Right lobe of liver (tissue), 4 donors: ENCODE results near the gene DCPS.
A peak's percentile ranks its signal among the peaks of the same experiment; 100 is the strongest.

Source experiments
- POLR2A ChIP-seq: fragments of 450-650 bp; IDR thresholded peaks from one replicate; pipeline ENCODE4 v1.6.1; 2017; ENCODE audit warnings: antibody characterized with exemption, mild to moderate bottlenecking
- TF ChIP-seq, protein P1 (sequence below), 4 donors: fragments of 200-600 bp in 3 of 4; fragments of 450-650 bp in 1 of 4; IDR thresholded peaks; one replicate each; pipeline versions ENCODE4 v1.5.1 to v1.8.0; 2016 to 2022; ENCODE audit warnings: antibody characterized with exemption in 4 of 4, mild to moderate bottlenecking in 2 of 4
- donor health status: DM: no; HTN: no; CAD: no.
- donor health status: DM: no; HTN: no; CAD: no.
- donor health status: DM: no; HTN: yes; CAD: no.

GRCh38 chr11:126355324-126355925 is 51.6 kb downstream of the DCPS start, which contains the start of gene ST3GAL4:
- TF ChIP-seq, protein P1, sequence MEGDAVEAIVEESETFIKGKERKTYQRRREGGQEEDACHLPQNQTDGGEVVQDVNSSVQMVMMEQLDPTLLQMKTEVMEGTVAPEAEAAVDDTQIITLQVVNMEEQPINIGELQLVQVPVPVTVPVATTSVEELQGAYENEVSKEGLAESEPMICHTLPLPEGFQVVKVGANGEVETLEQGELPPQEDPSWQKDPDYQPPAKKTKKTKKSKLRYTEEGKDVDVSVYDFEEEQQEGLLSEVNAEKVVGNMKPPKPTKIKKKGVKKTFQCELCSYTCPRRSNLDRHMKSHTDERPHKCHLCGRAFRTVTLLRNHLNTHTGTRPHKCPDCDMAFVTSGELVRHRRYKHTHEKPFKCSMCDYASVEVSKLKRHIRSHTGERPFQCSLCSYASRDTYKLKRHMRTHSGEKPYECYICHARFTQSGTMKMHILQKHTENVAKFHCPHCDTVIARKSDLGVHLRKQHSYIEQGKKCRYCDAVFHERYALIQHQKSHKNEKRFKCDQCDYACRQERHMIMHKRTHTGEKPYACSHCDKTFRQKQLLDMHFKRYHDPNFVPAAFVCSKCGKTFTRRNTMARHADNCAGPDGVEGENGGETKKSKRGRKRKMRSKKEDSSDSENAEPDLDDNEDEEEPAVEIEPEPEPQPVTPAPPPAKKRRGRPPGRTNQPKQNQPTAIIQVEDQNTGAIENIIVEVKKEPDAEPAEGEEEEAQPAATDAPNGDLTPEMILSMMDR (IDR thresholded peaks at IDR 0.05): no peak
- TF ChIP-seq POLR2A: peak; percentile 30
